BLaER1 (cell line): ENCODE measurements around the gene OXER1.

Source experiments
- H3K27ac ChIP-seq: shearing (Covaris generic); formaldehyde crosslinking; 2 replicates; pipeline ENCODE4 v1.8.1; 2022
- H3K27me3 ChIP-seq: shearing (Covaris generic); formaldehyde crosslinking; 2 replicates; pipeline ENCODE4 v1.8.1; 2022
- H3K36me3 ChIP-seq: shearing (Covaris generic); formaldehyde crosslinking; 2 replicates; pipeline ENCODE4 v1.8.1; 2022
- H3K4me1 ChIP-seq: shearing (Covaris generic); formaldehyde crosslinking; 2 replicates; pipeline ENCODE4 v1.8.1; 2022
- H3K4me2 ChIP-seq: shearing (Covaris generic); formaldehyde crosslinking; 2 replicates; pipeline ENCODE4 v1.8.1; 2022
- H3K4me3 ChIP-seq: shearing (Covaris generic); formaldehyde crosslinking; 2 replicates; pipeline ENCODE4 v1.8.1; 2022
- H3K9ac ChIP-seq: shearing (Covaris generic); formaldehyde crosslinking; 2 replicates; pipeline ENCODE4 v1.8.1; 2022
- H3K9me3 ChIP-seq: shearing (Covaris generic); formaldehyde crosslinking; 2 replicates; pipeline ENCODE4 v1.8.1; 2022
- H4K20me1 ChIP-seq: shearing (Covaris generic); formaldehyde crosslinking; 2 replicates; pipeline ENCODE4 v1.8.1; 2022
- Cebpa-rat ChIP-seq: shearing (Covaris generic); IDR thresholded peaks from 2 replicates; pipeline ENCODE4 v1.8.1; 2022

The OXER1 gene

GRCh38 chr2:42804338-42804737 is 40.4 kb upstream of the OXER1 start:
- H3K4me2 ChIP-seq, result no peak overlapping the region
- H3K27me3 ChIP-seq, result no peaks in the 10 kb centered on the region
- H3K4me3 ChIP-seq, result no peak overlapping the region
- H3K9me3 ChIP-seq, result no peaks in the 10 kb centered on the region
- no peak for TF ChIP-seq Cebpa-rat
- H3K27ac ChIP-seq, result no peak overlapping the region
- no peaks in the 10 kb centered on the region for H4K20me1 ChIP-seq
- H3K9ac ChIP-seq, result no peak overlapping the region
- no peaks in the 10 kb centered on the region for H3K36me3 ChIP-seq
- H3K4me1 ChIP-seq, result peaks cover 6% of the 10 kb centered on the region

GRCh38 chr2:42802150-42802549 is 38.2 kb upstream of the OXER1 start:
- no peaks in the 10 kb centered on the region for H3K36me3 ChIP-seq
- no peak for TF ChIP-seq Cebpa-rat
- H3K27ac ChIP-seq, result no peak overlapping the region
- H3K4me2 ChIP-seq, result no peak overlapping the region
- H3K27me3 ChIP-seq, result no peaks in the 10 kb centered on the region
- H4K20me1 ChIP-seq, result no peaks in the 10 kb centered on the region
- H3K9ac ChIP-seq, result no peak overlapping the region
- peaks cover 3% of the 10 kb centered on the region for H3K4me1 ChIP-seq
- no peak overlapping the region for H3K4me3 ChIP-seq
- H3K9me3 ChIP-seq, result no peaks in the 10 kb centered on the region

GRCh38 chr2:42801381-42801780 is 37.4 kb upstream of the OXER1 start:
- Histone ChIP-seq H3K9ac (no peak overlapping the region), H3K27ac (no peak overlapping the region), H3K4me1 (peaks cover 10% of the 10 kb centered on the region), H3K36me3 (no peaks in the 10 kb centered on the region), H3K9me3 (no peaks in the 10 kb centered on the region), H4K20me1 (no peaks in the 10 kb centered on the region), H3K4me2 (no peak overlapping the region), H3K27me3 (no peaks in the 10 kb centered on the region), H3K4me3 (no peak overlapping the region)
- TF ChIP-seq Cebpa-rat, result no peak

GRCh38 chr2:42800981-42801380 is 37.0 kb upstream of the OXER1 start:
- H3K4me2 ChIP-seq, result no peak overlapping the region
- H3K9me3 ChIP-seq, result no peaks in the 10 kb centered on the region
- H3K9ac ChIP-seq, result no peak overlapping the region
- H3K36me3 ChIP-seq, result no peaks in the 10 kb centered on the region
- no peak for TF ChIP-seq Cebpa-rat
- no peak overlapping the region for H3K4me3 ChIP-seq
- H3K27ac ChIP-seq, result no peak overlapping the region
- no peaks in the 10 kb centered on the region for H3K27me3 ChIP-seq
- peaks cover 14% of the 10 kb centered on the region for H3K4me1 ChIP-seq
- no peaks in the 10 kb centered on the region for H4K20me1 ChIP-seq

GRCh38 chr2:42800461-42800962 is 36.6 kb upstream of the OXER1 start:
- no peak for TF ChIP-seq Cebpa-rat
- Histone ChIP-seq H3K36me3 (no peaks in the 10 kb centered on the region), H3K27me3 (no peaks in the 10 kb centered on the region), H3K9me3 (no peaks in the 10 kb centered on the region), H4K20me1 (no peaks in the 10 kb centered on the region), H3K4me1 (peaks cover 19% of the 10 kb centered on the region), H3K4me2 (no peak overlapping the region), H3K27ac (no peak overlapping the region), H3K4me3 (no peak overlapping the region), H3K9ac (no peak overlapping the region)

- H3K4me1 ChIP-seq, result peaks cover 22% of the 10 kb centered on the region
- no peak overlapping the region for H3K9ac ChIP-seq
- no peaks in the 10 kb centered on the region for H3K36me3 ChIP-seq
- H3K4me3 ChIP-seq, result no peak overlapping the region
- H3K4me2 ChIP-seq, result no peak overlapping the region
- no peaks in the 10 kb centered on the region; the same call in 1 of the 2 replicates for H3K27me3 ChIP-seq
- H4K20me1 ChIP-seq, result no peaks in the 10 kb centered on the region
- no peaks in the 10 kb centered on the region for H3K9me3 ChIP-seq
- no peak for TF ChIP-seq Cebpa-rat
- H3K27ac ChIP-seq, result no peak overlapping the region
These were observed 35.9 kb upstream of the OXER1 start for GRCh38 chr2:42799881-42800280.

GRCh38 chr2:42797281-42797680 is 33.3 kb upstream of the OXER1 start:
- Histone ChIP-seq H3K9ac (no peak overlapping the region), H3K4me3 (no peak overlapping the region), H3K4me2 (no peak overlapping the region), H3K36me3 (no peaks in the 10 kb centered on the region), H3K4me1 (peaks cover 45% of the 10 kb centered on the region), H3K9me3 (peaks cover 3% of the 10 kb centered on the region; the same call in 1 of the 2 replicates), H4K20me1 (no peaks in the 10 kb centered on the region), H3K27ac (no peak overlapping the region), H3K27me3 (peaks cover 25% of the 10 kb centered on the region)
- TF ChIP-seq Cebpa-rat, result no peak

GRCh38 chr2:42796427-42797248 is 32.7 kb upstream of the OXER1 start:
- no peaks in the 10 kb centered on the region for H4K20me1 ChIP-seq
- peak overlapping the region; percentile 37 for H3K4me2 ChIP-seq
- TF ChIP-seq Cebpa-rat, result no peak
- H3K27ac ChIP-seq, result peak overlapping the region; percentile 38; the same call in 1 of the 2 replicates
- peaks cover 6% of the 10 kb centered on the region; the same call in 1 of the 2 replicates for H3K9me3 ChIP-seq
- H3K4me3 ChIP-seq, result no peak overlapping the region
- peaks cover 51% of the 10 kb centered on the region for H3K4me1 ChIP-seq
- no peaks in the 10 kb centered on the region for H3K36me3 ChIP-seq
- H3K9ac ChIP-seq, result no peak overlapping the region
- H3K27me3 ChIP-seq, result peaks cover 32% of the 10 kb centered on the region

- no peaks in the 10 kb centered on the region for H3K36me3 ChIP-seq
- TF ChIP-seq Cebpa-rat, result no peak
- H3K4me1 ChIP-seq, result peaks cover 53% of the 10 kb centered on the region
- H3K9ac ChIP-seq, result no peak overlapping the region
- no peak overlapping the region for H3K4me3 ChIP-seq
- peak overlapping the region; percentile 38; the same call in 1 of the 2 replicates for H3K27ac ChIP-seq
- peak overlapping the region; percentile 37 for H3K4me2 ChIP-seq
- peaks cover 40% of the 10 kb centered on the region for H3K27me3 ChIP-seq
- peaks cover 12% of the 10 kb centered on the region; the same call in 1 of the 2 replicates for H3K9me3 ChIP-seq
- H4K20me1 ChIP-seq, result no peaks in the 10 kb centered on the region
These were observed 31.9 kb upstream of the OXER1 start for GRCh38 chr2:42795841-42796301.

GRCh38 chr2:42795275-42795674 is 31.3 kb upstream of the OXER1 start:
- no peak for TF ChIP-seq Cebpa-rat
- Histone ChIP-seq H3K27ac (no peak overlapping the region), H3K4me3 (no peak overlapping the region), H3K9me3 (peaks cover 12% of the 10 kb centered on the region; the same call in 1 of the 2 replicates), H3K9ac (no peak overlapping the region), H3K36me3 (no peaks in the 10 kb centered on the region), H3K4me1 (peaks cover 53% of the 10 kb centered on the region), H4K20me1 (no peaks in the 10 kb centered on the region), H3K27me3 (peaks cover 46% of the 10 kb centered on the region), H3K4me2 (0 out of 2 replicates have a peak overlapping the region, but pooled peaks have one; percentile 37)
